CD1c-positive myeloid dendritic cell (primary cell): ENCODE data around the gene SH3PXD2A.

ENCODE experiments used
- DNase-seq: peaks from one replicate; pipeline ENCODE4 v3.0.0-alpha.2; 2016; ENCODE audit errors: extremely low spot score

Gene SH3PXD2A

GRCh38 chr10:103879409-103879808 is 24.0 kb upstream of the SH3PXD2A start:
- no peak for DNase-seq

- no peak for DNase-seq
Measured at GRCh38 chr10:103877861-103878260, 22.5 kb upstream of the SH3PXD2A start.

- no peak for DNase-seq
Measured at GRCh38 chr10:103876155-103876554, 20.8 kb upstream of the SH3PXD2A start.

- no peak for DNase-seq
Measured at GRCh38 chr10:103874730-103875129, 19.4 kb upstream of the SH3PXD2A start.

- DNase-seq: no peak
Measured at GRCh38 chr10:103872137-103872931, 17.0 kb upstream of the SH3PXD2A start.

- no peak for DNase-seq
Measured at GRCh38 chr10:103871006-103871405, 15.6 kb upstream of the SH3PXD2A start.

- no peak for DNase-seq
Measured at GRCh38 chr10:103870516-103870915, 15.1 kb upstream of the SH3PXD2A start.

- no peak for DNase-seq
Measured at GRCh38 chr10:103869336-103869735, 14.0 kb upstream of the SH3PXD2A start.

- no peak for DNase-seq
Measured at GRCh38 chr10:103868200-103868599, 12.8 kb upstream of the SH3PXD2A start.

GRCh38 chr10:103861505-103861904 is 6.1 kb upstream of the SH3PXD2A start:
- no peak for DNase-seq

GRCh38 chr10:103859161-103860086 is 4.0 kb upstream of the SH3PXD2A start:
- DNase-seq: peak; percentile 59

GRCh38 chr10:103858360-103858759 is 3.0 kb upstream of the SH3PXD2A start:
- no peak for DNase-seq

- DNase-seq: no peak
Measured at GRCh38 chr10:103856797-103857170, 1.4 kb upstream of the SH3PXD2A start.

- DNase-seq: peak; percentile 11
Measured at GRCh38 chr10:103855852-103856796, 748 bp upstream of the SH3PXD2A start.

GRCh38 chr10:103854686-103855391 is 537 bp downstream of the SH3PXD2A start:
- peak; percentile 47 for DNase-seq

- no peak for DNase-seq
Measured at GRCh38 chr10:103854265-103854685, 1.1 kb downstream of the SH3PXD2A start.

- DNase-seq: no peak
Measured at GRCh38 chr10:103853428-103854264, 1.7 kb downstream of the SH3PXD2A start.

GRCh38 chr10:103852856-103853255 is 2.5 kb downstream of the SH3PXD2A start:
- DNase-seq: peak; percentile 44

GRCh38 chr10:103852189-103852711 is 3.1 kb downstream of the SH3PXD2A start:
- no peak for DNase-seq

- DNase-seq: no peak
Measured at GRCh38 chr10:103851261-103851660, 4.1 kb downstream of the SH3PXD2A start.
